Fibroblast of villous mesenchyme (primary cell): ENCODE measurements around the gene CCDC88B. TPM values are rescaled to one million over a fixed set of nuclear protein-coding genes. Genes with fewer than 3 reads are reported as not detected.

Source experiments
- DNase-seq: peaks from one replicate; pipeline ENCODE4 v3.0.0-alpha.2; 2010; ENCODE audit warnings: low read depth
- H3K4me3 ChIP-seq: 2 replicates; pipeline ENCODE4 v1.5.1; 2011; ENCODE audit warnings: low read depth, mild to moderate bottlenecking, low read length
- total RNA-seq: library from RNA; depleted of rRNA; stranded (reverse); fragments of >200 nt; gene quantifications from 2 replicates; pipeline ENCODE4 v1.2.3, GENCODE V29; 2012
- TF ChIP-seq, protein P1 (sequence below): IDR thresholded peaks from 2 replicates; pipeline ENCODE4 v1.5.1; 2012; ENCODE audit warnings: low read depth, mild to moderate bottlenecking, low read length; ENCODE audit not compliant: insufficient read depth

The CCDC88B gene
- total RNA-seq, 1 donor: 1.7 TPM

DNA sequence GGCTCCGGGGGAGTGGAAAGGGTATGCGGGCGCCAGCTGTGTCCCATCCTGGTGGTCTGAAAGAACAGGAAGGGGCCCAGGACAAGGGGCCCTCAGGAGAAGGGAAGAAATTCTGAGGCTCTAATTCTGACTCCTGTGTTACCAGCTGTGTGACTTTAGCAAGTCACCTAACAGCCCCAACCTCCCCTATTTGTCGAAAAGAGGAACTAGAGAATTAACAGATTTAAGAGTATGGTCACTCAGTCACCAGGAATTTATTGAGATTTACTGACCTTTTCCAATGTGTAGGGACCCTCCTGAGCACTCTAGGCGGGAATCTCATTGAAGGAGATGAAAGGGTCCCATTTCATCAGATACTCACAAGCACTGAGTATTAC, 33.6 kb downstream of the CCDC88B start:
- peak overlapping the region; percentile 45 for H3K4me3 ChIP-seq
- TF ChIP-seq, protein P1, sequence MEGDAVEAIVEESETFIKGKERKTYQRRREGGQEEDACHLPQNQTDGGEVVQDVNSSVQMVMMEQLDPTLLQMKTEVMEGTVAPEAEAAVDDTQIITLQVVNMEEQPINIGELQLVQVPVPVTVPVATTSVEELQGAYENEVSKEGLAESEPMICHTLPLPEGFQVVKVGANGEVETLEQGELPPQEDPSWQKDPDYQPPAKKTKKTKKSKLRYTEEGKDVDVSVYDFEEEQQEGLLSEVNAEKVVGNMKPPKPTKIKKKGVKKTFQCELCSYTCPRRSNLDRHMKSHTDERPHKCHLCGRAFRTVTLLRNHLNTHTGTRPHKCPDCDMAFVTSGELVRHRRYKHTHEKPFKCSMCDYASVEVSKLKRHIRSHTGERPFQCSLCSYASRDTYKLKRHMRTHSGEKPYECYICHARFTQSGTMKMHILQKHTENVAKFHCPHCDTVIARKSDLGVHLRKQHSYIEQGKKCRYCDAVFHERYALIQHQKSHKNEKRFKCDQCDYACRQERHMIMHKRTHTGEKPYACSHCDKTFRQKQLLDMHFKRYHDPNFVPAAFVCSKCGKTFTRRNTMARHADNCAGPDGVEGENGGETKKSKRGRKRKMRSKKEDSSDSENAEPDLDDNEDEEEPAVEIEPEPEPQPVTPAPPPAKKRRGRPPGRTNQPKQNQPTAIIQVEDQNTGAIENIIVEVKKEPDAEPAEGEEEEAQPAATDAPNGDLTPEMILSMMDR: no peak
- DNase-seq: no peak

DNA sequence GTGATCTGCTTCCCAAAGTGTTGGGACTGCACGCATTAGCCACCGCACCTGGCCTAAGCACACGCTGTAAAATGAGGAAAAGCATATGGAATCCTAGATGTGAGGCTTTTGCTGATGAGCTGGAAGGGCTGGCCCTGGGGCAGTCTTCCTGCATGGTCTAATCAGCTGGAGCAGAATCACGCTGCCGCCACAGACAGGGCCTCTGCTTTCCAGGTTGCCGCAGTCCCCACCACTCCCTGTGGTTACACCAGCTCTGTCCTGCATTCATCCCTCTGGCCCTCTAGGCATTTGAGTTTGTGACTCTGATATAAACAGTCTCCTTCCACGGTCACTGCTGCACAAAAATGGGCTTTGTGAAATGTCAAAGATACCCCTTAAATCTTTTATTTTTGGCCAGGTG, 36.1 kb downstream of the CCDC88B start:
- H3K4me3 ChIP-seq: no peak overlapping the region
- no peak for DNase-seq
- TF ChIP-seq, protein P1: no peak

DNA sequence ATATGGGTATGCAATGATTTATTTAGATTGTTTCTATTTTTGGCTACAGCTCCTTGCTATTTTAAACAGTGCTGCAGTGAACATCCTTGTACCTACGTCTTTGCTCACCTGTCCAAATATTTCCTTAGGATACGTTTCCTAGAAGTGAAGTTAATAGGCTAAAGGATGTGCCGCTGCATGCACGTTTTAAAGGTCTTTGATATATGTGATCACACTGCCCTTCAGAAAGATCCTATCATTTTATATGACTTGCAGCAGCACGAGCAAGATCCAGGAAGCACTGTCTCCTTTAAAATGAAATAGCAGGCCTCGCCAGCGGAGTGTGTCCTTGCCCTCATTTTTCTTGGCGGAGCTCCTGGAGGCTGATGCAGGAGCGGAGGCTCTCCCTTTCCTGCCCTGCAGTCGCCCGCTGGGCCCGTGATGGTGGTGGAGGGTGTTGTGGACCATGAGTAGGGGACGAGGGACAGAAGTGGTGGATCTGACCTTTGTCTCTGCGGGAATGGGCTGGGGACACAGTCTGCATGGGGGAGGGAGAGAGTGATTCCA, 38.4 kb downstream of the CCDC88B start:
- H3K4me3 ChIP-seq: no peak overlapping the region
- TF ChIP-seq, protein P1: no peak
- no peak for DNase-seq

DNA sequence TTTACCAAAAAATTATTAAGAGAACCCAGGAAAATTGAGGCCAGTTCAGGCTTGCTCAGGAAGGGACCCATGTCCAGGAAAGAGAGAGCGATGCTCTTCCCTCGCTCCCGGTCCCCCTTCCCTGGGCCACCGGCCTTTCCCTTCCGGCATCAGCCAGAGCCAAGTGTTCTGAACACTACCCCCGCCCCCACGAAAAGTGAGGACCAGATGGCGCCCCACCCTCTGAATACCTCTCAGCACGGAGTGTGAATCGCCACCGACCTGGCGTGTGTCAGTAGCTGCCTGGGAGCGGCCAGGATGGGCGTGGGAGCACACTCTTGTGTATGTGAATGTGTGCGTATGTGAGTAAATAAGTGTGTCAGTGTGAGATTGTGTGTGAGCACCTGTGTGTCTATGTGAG, 39.2 kb downstream of the CCDC88B start:
- TF ChIP-seq, protein P1: no peak
- no peak for DNase-seq

DNA sequence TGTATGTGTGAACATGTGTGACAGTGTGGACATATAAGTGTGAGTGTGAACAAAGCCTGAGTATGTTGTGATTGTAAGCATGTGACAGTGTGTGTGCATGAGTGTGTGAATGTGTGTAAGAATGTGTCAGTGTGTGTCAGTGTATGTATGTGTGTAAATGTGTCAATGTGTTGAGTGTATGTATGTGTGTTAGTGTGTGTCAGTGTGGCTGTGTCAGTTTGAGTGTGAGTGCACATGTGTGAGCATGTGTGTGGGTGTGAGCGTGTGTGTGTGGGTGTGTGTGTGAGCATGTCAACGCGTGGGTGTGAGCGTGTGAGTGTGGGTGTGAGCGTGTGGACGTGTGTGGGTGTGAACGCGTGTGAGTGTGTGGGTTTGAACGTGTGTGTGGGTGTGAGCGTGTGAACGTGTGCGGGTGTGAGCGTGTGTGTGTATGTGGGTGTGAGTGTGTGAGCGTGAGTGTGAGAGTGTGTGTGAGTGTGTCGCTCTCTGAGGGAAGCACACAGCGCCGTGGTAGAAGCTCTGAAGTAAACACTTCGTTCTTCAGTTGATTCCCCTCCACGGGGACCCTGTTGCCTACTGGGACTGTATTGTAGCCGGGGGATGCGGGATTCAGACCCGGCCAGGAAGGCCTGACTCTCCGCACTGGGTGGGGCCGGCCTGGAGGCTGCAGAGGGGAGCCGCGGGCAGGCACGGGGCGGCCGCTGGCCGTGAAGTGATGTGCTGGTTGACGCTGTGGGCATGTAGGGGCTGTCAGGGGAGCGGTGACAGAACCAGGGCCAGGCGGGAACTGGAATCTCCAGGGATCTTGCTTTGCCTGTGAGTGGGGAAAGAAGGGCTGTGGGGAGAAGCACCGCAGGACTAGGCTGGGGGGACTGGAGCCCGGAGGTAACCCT, 40.1 kb downstream of the CCDC88B start:
- H3K4me3 ChIP-seq: no peak overlapping the region
- no peak for DNase-seq
- TF ChIP-seq, protein P1: no peak

More for the DNA sequence above, 39.2 kb downstream of the CCDC88B start:
- H3K4me3 ChIP-seq: no peak overlapping the region

DNA sequence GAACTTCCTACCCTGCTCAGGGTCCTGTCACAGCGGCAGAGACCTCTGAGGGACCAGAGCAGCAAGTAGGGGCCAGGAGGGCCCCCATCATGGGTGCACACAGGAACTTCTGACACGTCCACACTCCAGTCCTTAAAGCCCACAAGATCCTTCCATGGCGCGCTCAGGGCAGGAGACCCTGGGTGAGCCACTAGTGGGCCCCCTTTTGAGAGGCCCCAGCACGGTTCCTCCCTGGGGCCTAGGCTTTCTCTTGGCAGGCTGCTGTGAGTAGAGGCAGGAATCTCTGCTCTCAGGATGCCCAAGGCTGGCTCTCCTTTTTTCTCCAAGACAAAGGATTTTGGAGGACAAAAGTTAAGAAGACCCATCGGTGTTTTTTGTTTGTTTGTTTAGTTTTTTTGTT, 41.3 kb downstream of the CCDC88B start:
- H3K4me3 ChIP-seq: no peak overlapping the region
- no peak for DNase-seq
- TF ChIP-seq, protein P1: no peak

DNA sequence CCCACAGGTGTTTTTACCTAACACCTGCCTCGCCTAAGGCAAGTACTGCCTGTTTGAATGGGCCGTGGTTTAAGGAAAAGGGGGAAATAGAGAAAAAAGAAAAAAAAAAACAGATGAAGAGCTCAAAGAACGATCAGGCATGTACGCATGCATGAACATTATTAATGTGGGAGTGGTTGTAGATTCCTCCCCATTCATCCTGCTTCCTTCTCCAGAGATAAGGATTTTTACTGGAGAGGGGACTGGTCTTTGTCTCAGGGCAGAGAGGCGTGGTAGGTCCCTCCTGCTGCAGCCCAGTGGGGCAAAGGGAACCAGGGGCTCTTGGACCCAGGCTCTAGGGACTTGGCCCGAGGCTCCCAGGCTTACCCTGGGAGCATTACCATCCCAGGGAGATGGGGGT, 42.0 kb downstream of the CCDC88B start:
- TF ChIP-seq, protein P1: no peak
- H3K4me3 ChIP-seq: no peak overlapping the region
- no peak for DNase-seq
